ENCODE measurements around the gene RNF151.

DNA sequence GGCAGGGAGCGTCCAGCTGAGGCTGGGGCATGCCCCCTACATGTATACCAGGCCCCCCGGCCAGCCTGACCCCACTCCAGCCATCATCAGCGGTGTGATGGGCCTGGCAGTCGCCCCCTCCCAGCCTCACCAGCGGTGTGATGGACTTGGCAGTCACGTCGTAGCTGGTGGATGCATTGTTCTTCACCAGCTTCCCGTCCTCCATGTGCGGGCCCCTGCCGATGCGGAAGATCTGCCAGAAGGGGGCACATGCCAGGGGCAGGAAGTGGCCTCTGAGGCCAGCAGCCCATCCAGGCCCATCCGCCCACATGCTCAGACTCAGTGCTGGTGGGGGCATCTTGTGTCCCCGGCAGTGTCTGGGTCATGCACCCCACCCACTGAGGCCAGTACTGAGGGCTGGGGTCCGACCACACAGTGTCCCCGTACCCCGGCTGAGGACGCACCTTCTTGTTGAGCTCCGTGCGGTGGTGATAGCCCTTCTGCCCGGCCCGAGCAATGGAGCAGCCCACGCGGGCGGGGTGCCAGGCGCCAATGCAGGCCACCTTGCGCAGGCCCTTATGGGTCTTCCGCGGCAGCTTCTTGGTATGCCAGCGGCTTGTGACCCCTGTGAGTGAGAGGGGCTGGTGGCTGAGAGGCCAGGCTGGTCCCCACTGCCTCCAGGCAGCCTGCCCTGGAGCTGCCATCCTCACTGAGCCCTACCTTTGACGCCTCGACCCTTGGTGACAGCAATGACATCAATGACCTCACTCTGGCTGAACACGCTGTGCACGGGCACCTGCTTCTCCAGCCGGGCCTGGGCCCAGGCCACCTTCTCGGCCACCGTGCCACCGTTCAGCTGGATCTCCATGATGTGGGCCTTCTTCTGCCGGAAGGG, 19.9 kb upstream of the RNF151 start:
- TF ChIP-seq, protein P1, sequence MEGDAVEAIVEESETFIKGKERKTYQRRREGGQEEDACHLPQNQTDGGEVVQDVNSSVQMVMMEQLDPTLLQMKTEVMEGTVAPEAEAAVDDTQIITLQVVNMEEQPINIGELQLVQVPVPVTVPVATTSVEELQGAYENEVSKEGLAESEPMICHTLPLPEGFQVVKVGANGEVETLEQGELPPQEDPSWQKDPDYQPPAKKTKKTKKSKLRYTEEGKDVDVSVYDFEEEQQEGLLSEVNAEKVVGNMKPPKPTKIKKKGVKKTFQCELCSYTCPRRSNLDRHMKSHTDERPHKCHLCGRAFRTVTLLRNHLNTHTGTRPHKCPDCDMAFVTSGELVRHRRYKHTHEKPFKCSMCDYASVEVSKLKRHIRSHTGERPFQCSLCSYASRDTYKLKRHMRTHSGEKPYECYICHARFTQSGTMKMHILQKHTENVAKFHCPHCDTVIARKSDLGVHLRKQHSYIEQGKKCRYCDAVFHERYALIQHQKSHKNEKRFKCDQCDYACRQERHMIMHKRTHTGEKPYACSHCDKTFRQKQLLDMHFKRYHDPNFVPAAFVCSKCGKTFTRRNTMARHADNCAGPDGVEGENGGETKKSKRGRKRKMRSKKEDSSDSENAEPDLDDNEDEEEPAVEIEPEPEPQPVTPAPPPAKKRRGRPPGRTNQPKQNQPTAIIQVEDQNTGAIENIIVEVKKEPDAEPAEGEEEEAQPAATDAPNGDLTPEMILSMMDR (IDR thresholded peaks at IDR 0.05): no peak
- TF ChIP-seq ZFX (IDR thresholded peaks at IDR 0.05; ENCODE audit: borderline replicate concordance): no peak
